Measurements from ENCODE around the gene LRRC8E.

GRCh38 chr19:7844951-7845350 lies 43.4 kb upstream of the LRRC8E start:
- TF ChIP-seq POLR2A (IDR thresholded peaks at IDR 0.05) (no peak), CTCF (IDR thresholded peaks at IDR 0.05) (no peak), POLR2AphosphoS5 (IDR thresholded peaks at IDR 0.05) (no peak)

All from stomach (tissue), 4 donors.